Endothelial cell of umbilical vein (primary cell): ENCODE measurements around the gene FOXD2. TPM values are rescaled to one million over a fixed set of nuclear protein-coding genes. Genes with fewer than 3 reads are reported as not detected.

Experiments
- BruUV-seq: library from RNA; stranded (reverse); fragments of 400-500 nt; replicated peaks from 2 replicates; lab custom pipeline; 2021; lab: Mats Ljungman, UMichigan
- CTCF ChIA-PET: fragments of 300-600, 350-600 bp; sonication (Branson Sonifier 250); formaldehyde crosslinking; loops from one replicate; lab custom pipeline; 2021; ENCODE audit warnings: antibody characterized with exemption, inconsistent platforms; lab: Charles Lee
- POLR2A ChIA-PET: fragments of 300-600, 350-600 bp; sonication (Branson Sonifier 250); formaldehyde crosslinking; loops from one replicate; lab custom pipeline; 2021; ENCODE audit warnings: antibody characterized with exemption, inconsistent platforms; lab: Charles Lee
- DNase-seq: peaks from one replicate; pipeline ENCODE4 v3.0.0-alpha.2; 2011; ENCODE audit warnings: low read depth, low spot score
- FAIRE-seq: peaks from 2 replicates; lab custom pipeline; 2011; peaks lifted over from hg19 to GRCh38; lab: Jason Lieb, UNC
- H2AFZ ChIP-seq: 2 replicates; pipeline ENCODE4 v1.6.0; 2012; ENCODE audit warnings: low read depth, low read length, control low read depth, inconsistent platforms
- H3K27ac ChIP-seq: 2 replicates; pipeline ENCODE4 v1.5.1; 2011; ENCODE audit warnings: low read depth, mild to moderate bottlenecking, control low read depth, low read length, moderate library complexity; ENCODE audit not compliant: insufficient read depth
- H3K27me3 ChIP-seq, 2 experiments: 2 replicates each; pipeline versions ENCODE4 v1.6.0 to v1.6.1; 2011; ENCODE audit warnings: low read length in 2 of 2, mixed read lengths in 1 of 2; ENCODE audit not compliant: control insufficient read depth in 2 of 2, insufficient read depth in 2 of 2
- H3K36me3 ChIP-seq, 2 experiments: 2 replicates in 1 of 2; 3 replicates in 1 of 2; pipeline ENCODE4 v1.5.1; 2011; ENCODE audit warnings: low read length in 2 of 2, mild to moderate bottlenecking in 1 of 2, moderate library complexity in 1 of 2; ENCODE audit not compliant: control insufficient read depth in 2 of 2, insufficient read depth in 2 of 2; ENCODE audit errors: extremely low read depth in 1 of 2
- H3K4me1 ChIP-seq: 3 replicates; pipeline ENCODE4 v1.5.1; 2011; ENCODE audit warnings: mild to moderate bottlenecking, low read length; ENCODE audit not compliant: control insufficient read depth, insufficient read depth; ENCODE audit errors: extremely low read depth
- H3K4me2 ChIP-seq: 2 replicates; pipeline ENCODE4 v1.6.1; 2011; ENCODE audit warnings: low read length, control low read depth, mixed read lengths; ENCODE audit not compliant: insufficient read depth
- H3K4me3 ChIP-seq, 3 experiments: fragments of 200-600 bp in 1 of 3; sonication (generic), shearing (Covaris generic) in 1 of 3; replicated peaks in 1 of 3; 2 replicates each; pipeline ENCODE4 v1.5.1; 2011 to 2016; ENCODE audit warnings: control low read depth in 3 of 3, low read length in 3 of 3, mild to moderate bottlenecking in 2 of 3, inconsistent platforms in 1 of 3, low read depth in 1 of 3, moderate library complexity in 1 of 3; ENCODE audit not compliant: insufficient read depth in 1 of 3
- H3K79me2 ChIP-seq: 2 replicates; pipeline ENCODE4 v1.6.0; 2012; ENCODE audit warnings: low read length, inconsistent platforms; ENCODE audit not compliant: control insufficient read depth, insufficient read depth
- H3K9ac ChIP-seq: replicated peaks from 2 replicates; pipeline ENCODE3; 2011; ENCODE audit warnings: low read length, control low read depth; ENCODE audit not compliant: insufficient read depth; ENCODE audit errors: extremely low read depth
- H3K9me1 ChIP-seq: replicated peaks from 3 replicates; pipeline ENCODE4 v1.6.0; 2011; ENCODE audit warnings: mild to moderate bottlenecking, low read length; ENCODE audit not compliant: control insufficient read depth, insufficient read depth; ENCODE audit errors: extremely low read depth
- H3K9me3 ChIP-seq: replicated peaks from 2 replicates; pipeline ENCODE4 v1.5.1; 2012; ENCODE audit warnings: low read length, inconsistent platforms; ENCODE audit not compliant: control insufficient read depth, insufficient read depth
- H4K20me1 ChIP-seq: replicated peaks from 2 replicates; pipeline ENCODE3; 2011; ENCODE audit warnings: mild to moderate bottlenecking, low read length; ENCODE audit not compliant: control insufficient read depth, insufficient read depth; ENCODE audit errors: extremely low read depth
- EZH2 ChIP-seq: IDR thresholded peaks from 2 replicates; pipeline ENCODE4 v1.6.1; 2012; ENCODE audit warnings: borderline replicate concordance, low read depth, mild to moderate bottlenecking, moderate library complexity, low read length, inconsistent platforms; ENCODE audit not compliant: severe bottlenecking
- POLR2A ChIP-seq: IDR thresholded peaks from 2 replicates; pipeline ENCODE4 v1.6.1; 2012; ENCODE audit warnings: low read depth, mild to moderate bottlenecking, control low read depth, low read length
- POLR2AphosphoS5 ChIP-seq: IDR thresholded peaks from 2 replicates; pipeline ENCODE4 v1.6.1; 2012; ENCODE audit warnings: low read depth, mild to moderate bottlenecking, control low read depth, low read length, moderate library complexity; ENCODE audit not compliant: insufficient read depth
- dilution Hi-C: fragments of 300-500 bp; cut with MboI; formaldehyde crosslinking; loops from one replicate; pipeline ENCODE4 v1.15.0; 2019; ENCODE audit warnings: low sequenced_read_pairs; ENCODE audit not compliant: extremely low pct_ligation_motif_present
- intact Hi-C: fragments of 100-400 bp; cut with micrococcal nuclease; formaldehyde crosslinking; loops from one replicate; pipeline ENCODE4 v1.10.0; 2022
- polyA plus RNA-seq, 4 experiments: library from polyadenylated mRNA; depleted of rRNA in 3 of 4; stranded (reverse) in 3 of 4; unstranded in 1 of 4; fragments of >200 nt; gene quantifications; 2 replicates each; pipeline versions ENCODE4 v1.2.1 to v1.2.3, GENCODE V29; 2011 to 2012; ENCODE audit warnings: missing spikeins in 1 of 4
- total RNA-seq: library from RNA; stranded (reverse); gene quantifications from 2 replicates; pipeline ENCODE4 v1.2.3, GENCODE V29; 2021

The FOXD2 gene
- total and polyA plus RNA-seq, 2 donors (not counting 3 experiments of a cell fraction or from before 2014, with no cell fraction given) = 0.01 to 0.09 TPM

- DNase-seq (no peak), FAIRE-seq (no peak)
- Histone ChIP-seq H3K9me1 (no peaks in the 10 kb centered on the region), H3K4me2 (no peak overlapping the region), H2AFZ (no peak overlapping the region), H3K9ac (no peak overlapping the region), H3K9me3 (no peaks in the 10 kb centered on the region), H3K4me1 (no peaks in the 10 kb centered on the region), H3K4me3 (no peak overlapping the region), H4K20me1 (no peaks in the 10 kb centered on the region), H3K27ac (no peak overlapping the region), H3K27me3 (peaks cover 2% of the 10 kb centered on the region in 2 experiments), H3K36me3 (no peaks in the 10 kb centered on the region), H3K79me2 (no peaks in the 10 kb centered on the region)
- intact Hi-C loops (no loop called here), dilution Hi-C loops (no loop called here)
- ChIA-PET CTCF (interaction anchor here (7.7 kb wide), 1 partner anchor 333 kb away, joined by 148 read pairs; no protein-coding TSS in a partner anchor), POLR2A (interaction anchor here (0.7 kb wide), 1 partner anchor 304 kb away, joined by 3 read pairs; no protein-coding TSS in a partner anchor)
- BruUV-seq = no TSS peak
- TF ChIP-seq POLR2AphosphoS5 = no peak
These were observed 44.7 kb upstream of the FOXD2 start for GRCh38 chr1:47393141-47393540.

DNA sequence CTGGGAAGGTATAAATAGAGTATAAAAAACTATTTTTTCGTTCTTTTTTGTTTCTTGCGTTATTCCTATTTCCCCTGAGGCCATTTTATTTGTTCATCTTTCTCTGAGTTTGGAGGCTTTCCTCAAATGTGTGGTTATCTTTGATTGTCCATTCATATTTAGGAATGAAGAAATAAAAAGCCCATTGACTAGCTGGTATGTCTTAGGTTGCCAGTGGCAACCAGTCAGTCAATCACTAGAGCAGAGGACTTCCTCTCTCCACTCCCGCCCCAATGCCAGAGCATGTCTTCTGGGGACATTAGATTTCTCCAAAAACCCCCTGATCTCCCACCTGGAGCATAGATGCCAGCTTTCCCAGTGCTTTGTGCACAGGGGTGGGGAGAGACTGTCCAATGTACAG lies 42.4 kb upstream of the FOXD2 start:
- no peak for FAIRE-seq
- BruUV-seq = no TSS peak
- Histone ChIP-seq H3K4me3 (no peak overlapping the region), H3K79me2 (no peaks in the 10 kb centered on the region), H3K4me2 (no peak overlapping the region), H2AFZ (no peak overlapping the region), H3K36me3 (no peaks in the 10 kb centered on the region), H3K9ac (no peak overlapping the region), H4K20me1 (no peaks in the 10 kb centered on the region), H3K9me3 (no peaks in the 10 kb centered on the region), H3K4me1 (no peaks in the 10 kb centered on the region), H3K27me3 (peaks cover 2 to 5% of the 10 kb centered on the region in 2 experiments), H3K9me1 (no peaks in the 10 kb centered on the region), H3K27ac (no peak overlapping the region)
- TF ChIP-seq POLR2A (no peak), EZH2 (no peak)
- intact Hi-C loops (no loop called here), dilution Hi-C loops (no loop called here)
- POLR2A ChIA-PET = no interaction called here
- no peak for DNase-seq
- CTCF ChIA-PET = interaction anchor here (0.9 to 1.4 kb wide), 3 partner anchors 9 to 331 kb away, joined by 3 read pairs; no protein-coding TSS in a partner anchor
